Neural progenitor cell (in vitro differentiated cells): ENCODE data around the gene TOX2.

Source experiments
- CTCF ChIP-seq: fragments of 200-600 bp; sonication (generic); IDR thresholded peaks from 2 replicates; pipeline ENCODE4 v1.5.1; 2017; ENCODE audit warnings: antibody characterized with exemption, mild to moderate bottlenecking
- EZH2 ChIP-seq: fragments of 200-600 bp; sonication (generic); IDR thresholded peaks from 2 replicates; pipeline ENCODE4 v1.6.1; 2017; ENCODE audit warnings: antibody characterized with exemption, mild to moderate bottlenecking, moderate library complexity
- EZH2phosphoT487 ChIP-seq: fragments of 200-600 bp; sonication (generic); IDR thresholded peaks from 2 replicates; pipeline ENCODE4 v1.6.1; 2017; ENCODE audit warnings: antibody characterized with exemption

GRCh38 chr20:43971267-43971666, 56.6 kb downstream of the TOX2 start:
- TF ChIP-seq CTCF (no peak), EZH2 (no peak), EZH2phosphoT487 (no peak)
